VCaP (cell line): ENCODE results near the gene DPYSL5.

Experiments
- H3K27ac ChIP-seq: fragments of 450-650 bp; 2 replicates; pipeline ENCODE4 v1.5.1; 2017
- TF ChIP-seq, protein P1 (sequence below): fragments of 450-650 bp; conservative IDR thresholded peaks from 2 replicates; pipeline ENCODE4 v1.5.1; 2017; ENCODE audit warnings: mild to moderate bottlenecking, moderate library complexity

The DPYSL5 gene

DNA sequence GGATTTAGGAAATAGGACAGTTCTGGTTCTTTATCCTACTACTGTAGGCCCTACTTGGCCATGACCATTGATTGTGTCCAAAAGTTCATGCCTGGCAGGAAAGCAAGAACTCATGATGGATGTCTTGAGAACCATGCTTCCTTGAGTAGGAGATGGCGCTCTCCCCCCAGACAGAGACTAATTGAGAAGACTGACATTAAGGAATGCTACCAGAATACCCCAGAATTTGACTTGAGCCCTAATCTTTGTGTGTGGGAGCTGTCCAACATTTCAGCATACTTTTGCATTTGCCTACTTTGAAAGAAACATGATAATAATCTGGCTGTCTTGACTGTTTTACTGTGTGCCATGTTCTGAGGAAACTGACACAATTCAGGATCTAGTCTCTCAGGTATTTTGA lies 145.8 kb downstream of the DPYSL5 start:
- TF ChIP-seq, protein P1, sequence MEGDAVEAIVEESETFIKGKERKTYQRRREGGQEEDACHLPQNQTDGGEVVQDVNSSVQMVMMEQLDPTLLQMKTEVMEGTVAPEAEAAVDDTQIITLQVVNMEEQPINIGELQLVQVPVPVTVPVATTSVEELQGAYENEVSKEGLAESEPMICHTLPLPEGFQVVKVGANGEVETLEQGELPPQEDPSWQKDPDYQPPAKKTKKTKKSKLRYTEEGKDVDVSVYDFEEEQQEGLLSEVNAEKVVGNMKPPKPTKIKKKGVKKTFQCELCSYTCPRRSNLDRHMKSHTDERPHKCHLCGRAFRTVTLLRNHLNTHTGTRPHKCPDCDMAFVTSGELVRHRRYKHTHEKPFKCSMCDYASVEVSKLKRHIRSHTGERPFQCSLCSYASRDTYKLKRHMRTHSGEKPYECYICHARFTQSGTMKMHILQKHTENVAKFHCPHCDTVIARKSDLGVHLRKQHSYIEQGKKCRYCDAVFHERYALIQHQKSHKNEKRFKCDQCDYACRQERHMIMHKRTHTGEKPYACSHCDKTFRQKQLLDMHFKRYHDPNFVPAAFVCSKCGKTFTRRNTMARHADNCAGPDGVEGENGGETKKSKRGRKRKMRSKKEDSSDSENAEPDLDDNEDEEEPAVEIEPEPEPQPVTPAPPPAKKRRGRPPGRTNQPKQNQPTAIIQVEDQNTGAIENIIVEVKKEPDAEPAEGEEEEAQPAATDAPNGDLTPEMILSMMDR = no peak

DNA sequence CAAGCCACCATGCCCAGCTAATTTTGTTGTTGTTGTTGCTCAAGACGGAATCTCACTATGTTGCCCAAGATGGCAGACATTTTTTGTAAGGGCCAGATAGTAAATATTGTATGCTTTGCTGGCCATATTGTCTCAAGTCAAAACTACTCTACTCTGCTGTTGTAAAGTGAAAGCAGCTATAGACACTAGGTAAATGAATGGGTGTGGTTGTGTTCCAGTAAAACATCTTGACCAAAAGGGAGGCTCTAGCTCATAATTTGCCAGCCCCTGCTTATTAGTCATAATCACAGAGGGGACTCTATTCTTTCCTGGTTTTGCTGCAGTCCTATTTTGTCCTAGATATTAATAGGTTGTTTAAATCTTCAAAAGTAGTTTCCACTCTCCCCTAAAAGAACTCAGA lies 147.1 kb downstream of the DPYSL5 start:
- H3K27ac ChIP-seq = no peak overlapping the region
- TF ChIP-seq, protein P1 = no peak

More for the DNA sequence above, 145.8 kb downstream of the DPYSL5 start:
- no peak overlapping the region for H3K27ac ChIP-seq

DNA sequence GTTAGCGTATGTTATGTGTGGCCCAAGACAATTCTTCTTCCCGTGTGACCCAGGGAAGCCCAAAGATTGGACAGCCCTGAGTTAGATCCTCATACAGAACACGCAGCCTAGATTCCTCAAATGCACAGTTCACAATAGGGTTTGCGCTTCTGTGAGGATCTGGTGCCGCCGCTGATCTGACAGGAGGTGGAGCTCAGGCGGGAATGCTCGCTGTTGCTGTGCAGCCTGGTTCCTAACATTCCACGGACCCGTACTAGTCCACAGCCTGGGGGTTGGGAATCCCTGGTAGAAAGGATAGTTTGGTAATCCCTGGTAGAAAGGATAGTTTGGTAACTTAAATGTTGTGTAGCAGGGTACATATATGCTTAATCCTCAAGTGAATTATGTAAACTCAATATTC lies 149.5 kb downstream of the DPYSL5 start:
- TF ChIP-seq, protein P1 = no peak

DNA sequence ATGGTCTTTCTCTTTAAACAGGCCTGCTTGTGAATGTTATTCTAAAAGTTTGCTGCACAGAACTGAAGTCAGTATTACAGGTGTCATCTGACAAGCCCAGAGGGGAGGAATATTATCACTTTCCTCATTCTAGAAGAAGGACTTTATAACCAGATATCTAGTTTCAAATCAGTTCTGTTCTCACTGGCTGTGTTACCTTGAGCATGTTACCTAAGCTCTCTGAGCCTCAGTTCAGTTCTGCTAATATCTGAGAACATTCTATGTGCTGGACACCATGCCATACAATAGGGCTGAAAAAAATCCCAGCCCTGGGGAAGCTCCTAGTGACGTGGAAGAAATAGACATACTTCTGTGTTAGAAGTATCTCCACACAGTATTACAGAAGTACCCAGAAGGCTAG lies 150.4 kb downstream of the DPYSL5 start:
- H3K27ac ChIP-seq = no peak overlapping the region
- TF ChIP-seq, protein P1 = no peak

More for the DNA sequence above, 149.5 kb downstream of the DPYSL5 start:
- no peak overlapping the region for H3K27ac ChIP-seq
